Measurements from ENCODE around the gene PTGES2.
A peak's percentile ranks its signal among the peaks of the same experiment; 100 is the strongest.

Gene PTGES2

DNA sequence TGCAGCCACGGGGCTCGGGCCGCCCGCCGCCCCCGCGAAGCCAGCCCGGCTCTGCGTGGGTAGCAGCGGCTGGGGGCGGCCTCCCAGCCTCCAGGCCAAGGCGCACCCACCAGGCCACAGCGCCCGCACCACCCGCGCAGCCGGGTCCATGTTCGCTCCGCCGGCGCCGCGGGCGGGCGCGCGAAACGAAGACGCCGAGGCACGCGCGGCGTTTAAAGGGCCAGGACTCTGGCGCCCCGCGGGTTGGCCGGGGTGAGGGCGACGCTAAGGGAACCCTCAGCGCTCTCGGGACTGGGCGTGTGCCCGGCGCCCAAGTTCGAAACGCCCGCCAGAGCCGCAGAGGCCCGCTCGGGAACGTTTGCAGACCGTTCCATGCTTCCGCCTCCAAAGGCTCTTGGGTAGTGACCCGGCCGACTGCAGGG is at the start of gene PTGES2:
Gene PTGES2, minus strand, starts transcription at position 162 of the 422 bp plus-strand sequence. Its CDS starts 12 bp downstream, at position 150.
- DNase-seq, result peak; percentile 59

DNA sequence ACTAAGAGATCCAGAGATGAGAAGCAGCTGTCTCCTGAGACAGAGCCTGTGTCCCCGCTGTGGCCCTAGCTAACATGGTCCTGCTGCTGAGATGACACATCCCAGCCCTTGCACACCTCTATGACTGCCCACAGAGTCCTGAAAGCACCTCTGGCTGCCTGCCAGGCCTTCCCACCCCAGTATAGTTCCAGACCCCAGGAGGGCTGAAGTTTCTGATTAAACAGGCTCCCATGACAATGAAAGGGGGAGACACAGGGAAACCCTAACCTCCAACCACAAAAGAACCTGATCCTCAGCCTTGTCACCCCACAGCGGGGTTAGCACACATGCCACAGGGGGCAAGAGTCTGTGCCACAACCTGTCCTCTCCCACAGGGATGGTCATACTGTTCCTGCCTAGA is 48.2 kb upstream of the PTGES2 start:
- DNase-seq, result no peak

DNA sequence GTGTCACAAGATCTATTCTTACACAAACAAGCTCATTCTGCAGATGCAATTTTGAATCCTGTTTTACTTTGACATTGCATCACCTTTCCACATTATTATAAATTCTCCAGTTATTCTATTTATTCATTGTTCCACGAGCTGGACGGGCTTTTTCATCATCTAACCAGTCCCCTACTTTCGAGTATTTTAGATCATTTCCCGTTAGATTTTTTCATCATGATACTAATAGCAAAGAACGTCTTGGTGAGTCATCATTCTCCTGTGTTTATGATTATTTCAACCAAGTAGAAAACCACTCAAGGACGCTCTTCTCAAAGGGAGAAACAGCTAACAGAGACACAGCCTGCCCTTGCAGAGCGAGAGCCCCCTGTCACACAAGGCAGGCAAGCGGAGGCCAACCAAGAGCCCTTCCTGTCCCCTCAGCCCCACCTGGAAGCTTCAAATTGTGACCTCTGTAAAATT is 47.6 kb upstream of the PTGES2 start:
- no peak for DNase-seq

DNA sequence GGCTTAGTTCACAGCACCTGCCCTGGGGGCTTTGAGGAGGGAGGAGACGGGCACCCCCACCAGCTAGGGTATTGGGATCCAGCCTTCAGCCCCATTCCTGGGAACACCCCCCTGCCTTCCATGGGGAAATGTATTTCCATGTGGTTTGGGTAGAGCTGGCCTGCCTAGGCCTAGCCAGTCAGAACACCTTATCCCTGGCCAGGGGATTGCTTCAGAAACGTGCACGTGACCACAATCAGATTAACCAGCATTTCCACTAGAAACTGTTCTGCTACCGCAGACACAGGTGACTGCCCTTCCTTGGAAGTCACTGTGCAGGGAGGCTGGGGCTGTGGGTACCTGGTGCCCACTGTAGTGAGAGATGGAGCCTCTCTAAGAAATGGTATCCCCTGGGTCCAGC is 46.5 kb upstream of the PTGES2 start:
- no peak for DNase-seq

DNA sequence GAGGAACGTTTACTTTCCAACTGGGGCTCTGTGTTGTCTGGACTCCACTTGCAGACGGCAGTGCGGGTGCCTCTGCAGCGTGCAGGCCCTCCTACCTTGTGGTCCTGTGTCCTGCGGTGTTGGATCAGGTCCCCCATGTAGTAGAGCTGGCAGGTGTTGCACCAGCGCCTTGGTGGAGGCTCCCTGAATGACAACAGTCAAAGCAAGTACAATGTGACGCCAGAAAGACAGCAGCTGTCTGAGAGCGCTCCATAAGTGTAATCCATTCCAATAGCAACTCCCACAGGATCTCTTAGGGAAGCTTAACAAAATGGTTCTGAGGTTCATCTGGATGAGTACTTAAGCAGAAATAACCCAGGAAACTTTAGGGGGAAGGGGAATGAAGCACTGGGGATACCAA is 42.4 kb upstream of the PTGES2 start:
- no peak for DNase-seq

DNA sequence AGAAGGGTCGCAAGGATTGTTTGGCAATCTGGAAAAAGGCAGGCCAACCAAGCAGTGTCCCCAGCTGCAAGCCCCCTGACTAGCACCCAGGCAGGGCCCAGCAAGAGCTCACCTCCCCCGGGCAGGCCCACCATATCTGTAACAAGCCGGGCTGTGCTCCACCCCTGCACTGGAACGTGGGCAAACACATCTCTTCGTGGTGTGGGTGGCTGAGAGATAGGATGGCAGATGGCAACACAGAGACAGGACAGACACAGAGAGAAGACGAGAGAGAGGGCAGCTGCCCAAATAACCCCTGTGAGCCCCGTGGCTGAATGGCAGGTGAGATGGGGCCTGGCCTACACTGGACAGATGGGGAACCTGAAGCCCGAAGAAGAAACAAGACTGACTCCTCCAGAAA is 42.0 kb upstream of the PTGES2 start:
- DNase-seq, result no peak

DNA sequence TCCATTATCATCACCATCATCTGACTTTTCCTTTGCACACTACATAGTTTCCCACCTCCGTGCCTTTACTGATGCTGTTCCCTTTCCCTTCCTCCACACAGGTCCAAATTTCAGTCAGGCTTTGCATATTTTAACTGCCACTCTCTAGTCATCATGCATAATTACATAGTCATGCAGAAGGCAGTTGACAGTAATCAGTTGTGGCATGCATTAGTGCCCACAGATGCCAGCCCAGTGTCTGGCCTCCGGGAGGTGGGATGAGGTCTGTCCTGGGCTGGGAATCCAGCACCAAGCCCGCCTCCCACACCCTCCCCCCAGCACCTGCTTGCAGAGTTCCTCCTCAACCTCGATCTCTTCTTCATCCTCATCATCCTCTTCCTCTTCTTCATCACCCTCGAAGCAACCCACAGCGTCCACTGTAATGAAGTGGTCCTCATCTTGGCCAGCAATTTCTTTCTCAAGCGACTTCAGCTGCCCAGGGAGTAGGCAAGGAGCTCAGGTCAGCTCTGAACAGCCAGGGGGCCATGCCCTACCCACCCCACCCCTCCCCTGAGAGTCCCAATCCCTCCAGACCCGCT is 41.3 kb upstream of the PTGES2 start:
- no peak for DNase-seq

DNA sequence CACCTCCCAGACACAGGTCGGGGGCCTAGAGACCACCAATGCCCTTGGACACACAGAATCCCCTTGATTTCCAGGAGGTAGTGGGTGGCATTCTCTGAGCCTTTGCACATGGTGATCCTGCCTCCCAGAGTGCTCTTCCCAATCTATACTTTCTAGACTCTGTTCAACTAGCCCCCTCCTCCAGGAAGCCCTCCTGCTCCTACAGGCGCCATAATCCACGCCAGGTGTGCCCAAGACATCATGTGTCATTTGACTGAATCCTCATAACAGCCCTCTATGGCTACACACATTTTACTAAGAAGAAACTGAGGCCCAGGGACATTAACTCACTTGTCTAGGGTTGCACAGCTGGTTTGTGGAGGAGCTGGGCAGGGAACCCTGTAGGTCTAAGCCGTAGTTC is 39.7 kb upstream of the PTGES2 start:
- DNase-seq, result no peak

DNA sequence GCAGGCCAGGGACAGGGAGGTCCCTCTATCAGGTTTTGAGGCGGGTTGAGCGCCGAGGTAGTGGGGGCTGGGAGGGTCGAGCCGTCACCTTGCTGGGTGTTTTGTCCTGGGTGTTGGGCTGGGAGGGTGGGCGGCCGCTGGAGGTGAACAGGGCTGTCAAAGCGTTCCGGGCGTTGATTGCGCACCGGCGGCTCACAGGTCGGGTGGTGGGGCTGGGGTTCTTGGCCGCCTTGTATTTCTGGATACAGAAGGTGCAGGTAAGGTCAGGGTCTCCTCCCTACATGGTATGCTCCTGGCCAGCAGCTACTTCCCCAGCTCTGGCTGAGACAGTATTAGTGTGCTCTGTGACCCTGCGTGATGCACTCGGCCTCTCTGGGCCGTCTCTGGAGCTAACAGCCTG is 38.6 kb upstream of the PTGES2 start:
- DNase-seq, result no peak

DNA sequence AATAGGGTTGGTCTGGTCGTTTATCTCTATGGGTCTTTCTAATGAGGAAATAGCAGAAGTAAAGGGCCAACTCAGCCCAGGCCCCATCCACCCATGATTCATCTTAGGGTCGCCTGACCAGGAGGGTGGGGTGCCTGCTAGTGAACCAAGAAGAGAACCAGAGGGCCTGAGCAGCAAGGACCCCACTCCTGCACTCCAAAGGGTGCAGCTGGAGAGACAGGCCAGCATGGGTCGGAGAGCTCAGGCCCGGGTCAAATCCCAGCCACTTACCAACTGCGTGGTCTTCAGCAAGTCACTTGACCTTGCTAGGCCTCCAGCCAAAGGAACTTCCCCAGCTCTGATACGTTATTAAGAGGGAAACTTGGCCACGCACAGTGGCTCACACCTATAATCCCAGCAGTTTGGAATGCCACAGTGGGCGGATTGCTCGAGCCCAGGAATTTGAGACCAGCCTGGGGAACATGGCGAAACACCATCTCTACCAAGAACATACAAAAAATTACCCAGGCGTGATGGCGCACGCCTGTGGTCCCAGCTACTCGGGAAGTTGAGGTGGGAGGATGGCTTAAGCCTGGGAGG is 36.9 kb upstream of the PTGES2 start:
- DNase-seq, result no peak

DNA sequence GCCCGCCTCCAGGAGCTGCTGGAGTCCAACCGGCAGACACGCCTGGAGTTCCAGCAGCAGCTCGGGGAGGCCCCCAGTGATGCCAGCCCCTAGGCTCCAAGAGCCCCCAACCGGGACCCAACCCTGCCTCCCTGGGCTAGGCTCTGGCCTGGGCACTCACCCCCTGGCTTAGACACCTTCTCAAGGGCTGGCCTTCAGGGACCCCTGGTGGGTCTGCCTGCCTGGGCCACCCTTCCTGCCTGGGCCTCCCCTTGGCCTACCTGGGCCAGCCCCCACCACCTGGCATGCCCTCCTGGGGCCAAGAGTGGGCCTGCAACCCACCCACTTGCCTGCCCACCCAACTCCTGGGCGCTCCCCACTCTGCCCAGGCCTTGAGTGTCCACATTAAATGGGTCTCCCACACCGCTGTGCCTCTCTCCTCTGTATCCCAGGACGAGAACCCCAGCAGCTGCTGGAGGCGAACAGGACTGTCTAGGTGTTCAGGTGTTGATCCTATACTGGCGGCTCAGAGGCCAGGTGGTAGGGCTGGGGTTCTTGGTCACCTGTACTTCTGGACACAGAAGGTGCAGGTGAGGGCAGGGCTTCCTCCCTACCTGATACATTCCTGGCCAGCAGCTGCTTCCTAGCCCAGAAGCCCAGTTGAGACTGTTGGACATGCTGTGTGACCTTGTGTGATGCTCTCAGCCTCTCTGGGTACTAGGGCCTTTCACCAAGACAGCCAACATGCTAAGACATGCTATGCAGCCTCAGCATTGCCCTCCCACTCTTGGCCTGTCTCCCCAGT is 36.2 kb upstream of the PTGES2 start:
- DNase-seq, result no peak

DNA sequence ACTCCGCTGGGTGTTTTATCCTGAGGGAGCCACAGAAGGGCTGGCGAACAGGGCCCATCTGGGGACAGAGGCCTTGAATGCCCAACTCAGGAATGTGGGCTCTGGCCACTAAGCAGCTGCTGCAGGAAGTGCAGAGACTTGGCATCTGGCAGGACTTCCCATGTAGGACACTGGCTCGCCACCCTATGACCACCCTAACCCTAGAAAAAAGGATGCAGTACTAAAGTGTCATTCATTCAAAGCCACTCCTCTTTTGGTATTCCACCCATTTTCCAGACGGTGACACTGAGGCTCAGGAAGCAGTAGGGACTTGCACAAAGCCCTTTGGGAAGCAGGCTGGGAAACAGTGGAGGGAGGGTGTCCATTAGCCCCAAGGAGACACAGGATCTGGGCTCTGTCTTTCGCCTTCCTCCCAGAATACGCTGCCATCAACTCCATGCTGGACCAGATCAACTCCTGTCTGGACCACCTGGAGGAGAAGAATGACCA is 35.5 kb upstream of the PTGES2 start:
- no peak for DNase-seq

DNA sequence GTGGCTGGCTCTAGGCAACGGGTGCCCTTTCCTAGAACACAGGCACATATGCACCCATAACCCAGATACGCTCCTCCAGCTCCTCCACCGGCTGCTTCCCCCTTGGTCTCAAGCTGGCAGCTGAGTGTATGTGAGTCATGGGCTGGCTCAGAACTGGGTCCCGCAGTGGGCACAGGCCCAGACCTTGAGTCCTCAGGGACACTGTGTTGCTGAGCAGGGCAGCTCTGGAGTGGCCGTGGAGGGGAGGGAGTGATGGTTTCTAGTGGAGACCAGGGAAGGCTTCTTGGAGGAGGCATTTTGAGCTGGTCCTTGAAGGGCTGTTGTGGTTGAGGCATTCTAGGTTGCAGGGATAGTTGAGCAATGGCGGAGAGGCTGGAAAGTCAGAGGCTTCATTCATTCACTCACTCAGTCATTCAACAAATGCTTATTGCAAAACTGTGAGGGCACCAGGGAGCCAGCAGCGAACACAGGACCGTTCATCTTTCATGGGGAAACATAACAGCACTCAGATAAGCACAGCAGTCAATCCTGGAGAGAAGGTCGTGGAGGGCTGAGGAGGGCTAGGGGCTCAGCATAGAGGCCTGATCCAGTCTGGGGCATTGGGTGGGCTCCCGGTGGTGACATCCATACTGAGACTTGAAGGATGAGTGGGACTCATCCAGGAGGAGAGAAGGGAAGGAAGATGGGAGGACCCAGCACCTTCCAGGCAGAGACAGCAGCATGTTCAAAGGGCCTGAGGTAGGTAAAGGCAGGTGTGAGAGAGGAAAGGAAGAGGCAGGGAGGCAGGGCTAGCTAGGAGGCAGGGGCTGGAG is 34.9 kb upstream of the PTGES2 start:
- no peak for DNase-seq

DNA sequence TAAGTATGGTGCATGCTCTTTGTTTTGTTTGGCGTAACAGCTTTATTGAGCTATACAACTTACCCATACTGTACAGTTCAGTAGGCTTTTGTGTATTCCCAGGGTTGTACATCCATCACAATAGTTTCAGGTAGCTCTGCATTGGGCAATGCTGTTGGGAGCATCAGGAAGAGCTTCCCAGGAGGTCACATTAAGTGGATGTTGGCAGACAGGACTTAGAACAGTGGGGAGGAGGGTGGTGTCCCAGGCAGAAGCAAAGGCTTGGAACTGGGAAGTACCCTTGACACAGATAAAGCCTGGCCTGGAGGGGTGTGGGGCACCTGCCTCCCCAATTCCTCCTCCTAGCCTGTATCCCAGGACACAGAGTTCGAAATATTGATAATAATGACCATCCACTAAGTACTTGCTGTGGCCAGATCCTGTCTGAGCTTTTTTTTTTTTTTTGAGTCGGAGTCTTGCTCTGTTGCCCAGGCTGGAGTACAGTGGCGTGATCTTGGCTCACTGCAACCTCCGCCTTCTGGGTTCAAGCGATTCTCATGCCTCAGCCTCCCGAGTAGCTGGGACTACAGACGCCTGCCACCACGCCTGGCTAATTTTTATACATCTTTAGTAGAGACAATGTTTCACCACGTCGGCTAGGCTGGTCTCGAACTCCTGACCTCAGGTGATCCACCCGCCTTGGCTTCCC is 33.8 kb upstream of the PTGES2 start:
- DNase-seq, result no peak

DNA sequence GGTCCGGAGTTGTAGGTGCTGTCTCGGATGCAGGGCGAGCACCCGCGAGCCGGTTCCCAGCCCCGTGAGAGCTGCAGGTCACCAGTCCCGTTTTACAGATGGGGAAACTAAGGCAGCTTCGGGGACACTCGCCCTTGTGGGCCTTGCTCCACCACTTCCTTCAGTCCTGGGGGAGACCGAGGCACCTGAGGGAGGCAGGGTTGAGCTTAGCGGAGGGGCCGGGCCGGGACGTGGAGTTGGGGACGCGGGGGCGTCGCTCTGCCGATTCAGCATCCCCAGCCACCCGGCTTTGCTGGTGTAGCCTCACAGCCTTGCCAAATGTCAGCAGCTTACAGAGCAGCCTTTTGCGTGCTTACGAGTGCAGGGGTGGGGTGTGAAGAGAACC is 33.1 kb upstream of the PTGES2 start:
- no peak for DNase-seq

DNA sequence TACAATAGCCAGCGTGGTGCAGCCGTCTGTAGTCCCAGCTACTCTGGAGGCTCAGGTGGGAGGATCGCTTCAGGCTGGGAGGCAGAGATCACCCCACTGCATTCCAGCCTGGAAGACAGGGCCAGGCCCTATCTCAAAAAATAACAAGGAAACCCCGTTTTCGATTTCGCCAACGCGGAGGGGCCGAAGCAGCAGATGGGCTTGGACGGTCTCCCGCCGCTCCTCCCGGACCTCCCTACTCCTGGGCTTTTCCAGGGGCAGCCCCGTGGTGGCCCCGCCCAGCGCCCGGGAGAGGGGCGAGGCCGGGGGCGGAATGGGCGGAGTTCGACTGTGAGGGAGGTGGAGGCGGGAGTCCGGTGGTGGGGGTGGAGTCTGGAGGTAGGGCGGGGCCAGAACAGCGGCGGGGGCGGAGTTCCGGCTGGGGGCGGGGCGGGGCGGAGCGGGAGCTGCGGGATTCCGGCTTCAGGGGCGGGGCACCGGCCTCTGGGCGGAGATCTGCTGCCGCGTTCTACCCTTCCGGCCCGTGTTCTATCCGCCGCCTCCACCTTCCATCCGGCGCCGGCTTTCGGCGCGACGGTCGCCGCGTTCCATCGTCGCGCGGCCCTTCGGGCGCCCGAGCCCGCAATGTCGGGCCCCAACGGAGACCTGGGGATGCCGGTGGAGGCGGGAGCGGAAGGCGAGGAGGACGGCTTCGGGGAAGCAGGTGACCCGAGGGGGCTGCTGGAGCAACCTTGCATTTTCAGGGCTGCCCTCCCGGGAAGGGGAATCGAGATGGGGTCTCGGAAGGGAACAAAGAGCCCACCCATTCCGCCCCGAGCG is 32.5 kb upstream of the PTGES2 start, which contains the start of gene BBLN:
Gene BBLN, plus strand, starts transcription at position 482 of the 819 bp plus-strand sequence. Its CDS starts 143 bp downstream, at position 625.
- DNase-seq, result peak; percentile 90

DNA sequence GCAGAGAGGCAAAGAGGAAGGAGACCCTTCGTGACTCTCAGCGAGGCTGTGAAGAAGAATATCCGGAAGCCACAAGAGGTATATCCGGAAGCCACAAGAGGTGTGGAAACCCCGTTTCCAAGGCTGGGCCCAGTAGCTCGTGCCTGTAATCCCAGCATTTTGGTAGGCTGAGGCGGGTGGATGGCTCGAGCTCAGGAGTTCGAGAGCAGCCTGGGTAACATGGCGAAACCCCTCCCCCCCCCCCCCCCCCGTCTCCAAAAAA is 31.9 kb upstream of the PTGES2 start:
- DNase-seq, result no peak

DNA sequence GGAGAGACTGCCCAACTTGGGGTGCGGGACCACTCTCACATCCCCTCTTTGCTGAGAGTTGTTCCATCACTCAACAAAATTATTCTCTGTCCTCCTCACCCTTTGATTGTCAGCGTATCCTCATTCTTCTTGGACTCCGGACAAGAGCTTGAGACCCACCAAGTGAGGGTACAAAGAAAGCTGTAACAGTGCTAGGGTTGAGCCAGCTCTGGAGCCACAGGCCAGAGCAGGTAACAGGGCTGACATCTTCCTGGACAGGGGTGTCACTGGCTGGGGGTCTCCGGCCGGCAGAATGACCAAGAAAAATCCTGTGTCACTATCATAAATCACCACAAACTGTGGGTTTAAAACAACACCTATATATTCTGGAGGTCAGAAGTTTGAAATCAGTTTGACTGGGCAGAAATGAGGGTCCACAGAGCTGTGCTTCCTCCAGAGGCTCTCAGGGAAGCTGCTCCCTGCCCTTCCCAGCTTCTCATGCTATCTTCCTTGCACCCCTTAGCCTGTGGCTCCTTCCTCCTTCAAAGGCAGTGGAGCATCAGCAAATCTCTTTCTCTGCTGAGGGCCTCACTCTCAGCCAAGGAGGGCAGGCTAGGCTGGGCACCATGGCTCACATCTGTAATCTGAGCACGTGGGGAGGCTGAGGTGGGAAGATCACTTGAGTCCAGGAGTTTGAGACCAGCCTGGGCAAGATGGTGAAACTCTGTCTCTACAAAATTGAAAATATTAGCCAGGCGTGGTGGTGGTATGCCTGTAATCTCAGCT is 28.4 kb upstream of the PTGES2 start:
- no peak for DNase-seq

DNA sequence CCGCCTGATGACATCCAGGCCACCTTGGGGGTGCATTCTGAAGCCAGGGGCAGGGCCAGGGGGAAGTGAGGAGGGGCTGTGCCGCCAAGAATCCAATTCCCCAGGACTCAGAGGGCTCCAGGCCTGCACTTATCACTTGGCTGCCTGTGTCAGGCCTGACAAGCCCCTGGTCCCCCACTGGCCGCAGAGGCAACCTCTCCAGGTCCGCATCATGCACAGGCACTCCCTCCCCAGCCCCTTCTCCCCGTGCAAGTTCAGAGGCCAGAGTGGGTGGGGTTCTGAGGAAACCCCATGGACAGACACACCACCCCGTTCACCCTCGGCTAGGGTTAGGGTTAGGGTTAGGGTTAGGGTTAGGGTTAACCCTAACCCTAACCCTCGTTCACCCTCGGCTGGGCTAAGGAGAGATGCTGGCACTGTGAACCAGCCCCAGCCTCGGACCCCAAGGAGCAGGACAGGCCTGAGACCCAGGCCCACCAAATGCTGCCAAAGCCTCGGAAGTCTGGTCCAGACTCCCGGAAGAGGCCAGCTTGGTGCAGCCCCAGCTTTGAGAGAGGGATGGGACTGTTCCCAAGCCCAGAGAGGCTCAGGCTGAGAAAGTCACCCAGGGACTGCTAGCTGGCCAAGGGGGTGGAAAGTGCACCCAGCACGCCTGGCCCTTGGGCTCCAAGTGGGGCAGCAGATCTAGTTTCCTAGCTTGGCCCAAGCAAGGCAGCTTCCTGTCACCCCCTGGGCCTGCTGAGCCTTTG is 26.6 kb upstream of the PTGES2 start:
- DNase-seq, result no peak
